Renal pelvis (tissue), 4 donors: ENCODE results near the gene SEC31A. TPM values are rescaled to one million over a fixed set of nuclear protein-coding genes. Genes with fewer than 3 reads are reported as not detected.

Source experiments
- DNase-seq: peaks from one replicate; pipeline ENCODE4 v3.0.0-alpha.2; 2013
- polyA plus RNA-seq, 3 donors: library from polyadenylated mRNA; unstranded; fragments of 120-200 nt; gene quantifications; one replicate each; pipeline ENCODE4 v1.2.1, GENCODE V29; 2013; ENCODE audit not compliant: insufficient read length in 3 of 3

SEC31A gene
- polyA plus RNA-seq, 3 donors = 212 to 259 (median 243) TPM

DNA sequence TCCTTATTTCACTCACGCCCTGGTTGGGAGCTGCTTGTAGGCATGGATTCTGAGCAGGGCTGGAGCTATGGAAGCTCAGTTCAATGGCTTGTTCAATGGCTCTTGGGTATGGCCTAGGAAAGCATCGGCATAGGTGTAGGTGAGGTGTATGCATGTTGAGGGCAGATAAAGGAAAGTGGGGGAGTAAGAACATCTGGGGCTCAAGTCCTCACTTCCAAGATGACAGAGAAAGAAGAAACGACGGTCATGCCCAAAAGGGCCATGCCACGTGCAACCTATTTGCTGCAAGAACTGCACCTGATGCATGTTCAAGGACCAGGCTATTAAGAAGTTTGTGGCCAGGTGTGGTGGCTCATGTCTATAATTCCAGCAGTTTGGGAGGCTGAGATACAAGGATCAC is 115.7 kb downstream of the SEC31A start:
- DNase-seq = no peak

DNA sequence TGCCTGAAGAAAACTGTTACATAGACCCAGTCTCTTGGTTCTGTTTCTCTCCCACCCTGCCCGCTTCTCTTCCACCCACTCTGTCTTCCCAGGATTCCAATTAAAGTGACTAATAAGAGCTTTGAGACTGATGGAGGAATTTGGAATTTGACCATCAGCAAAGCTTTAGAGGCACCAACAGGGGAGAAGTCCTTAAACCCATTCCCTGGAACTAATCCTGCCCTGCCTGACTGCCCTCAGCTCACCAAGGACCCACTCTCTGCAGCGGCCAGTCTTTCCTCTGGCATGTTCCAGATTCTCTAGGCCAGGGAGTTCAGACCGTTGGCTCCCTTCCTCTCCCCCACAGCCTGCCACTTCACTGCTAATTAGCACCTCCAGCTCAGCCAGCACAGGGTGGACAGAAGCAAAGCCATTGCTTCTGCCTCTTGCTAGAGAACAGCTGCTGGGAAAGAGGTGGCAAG is 116.2 kb downstream of the SEC31A start:
- no peak for DNase-seq

DNA sequence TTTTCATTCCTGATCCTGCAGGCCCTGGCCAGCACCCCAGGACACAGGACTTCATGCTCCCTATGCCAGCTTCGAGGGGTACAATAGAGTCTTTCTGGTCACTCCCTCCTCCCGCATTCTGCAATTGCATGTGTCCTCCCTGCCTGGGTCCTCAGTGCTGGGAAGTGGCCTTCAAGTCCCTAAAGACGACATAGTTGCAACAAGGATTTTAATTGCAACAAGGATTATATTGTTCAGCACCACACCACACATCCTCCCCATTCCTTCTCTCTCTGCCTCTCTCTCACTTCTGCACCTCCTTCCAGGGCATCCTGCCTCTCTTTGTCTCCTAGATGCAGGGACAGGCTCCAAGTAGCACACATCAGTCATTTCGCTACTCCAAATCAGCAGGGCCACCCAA is 117.9 kb downstream of the SEC31A start:
- DNase-seq = no peak

DNA sequence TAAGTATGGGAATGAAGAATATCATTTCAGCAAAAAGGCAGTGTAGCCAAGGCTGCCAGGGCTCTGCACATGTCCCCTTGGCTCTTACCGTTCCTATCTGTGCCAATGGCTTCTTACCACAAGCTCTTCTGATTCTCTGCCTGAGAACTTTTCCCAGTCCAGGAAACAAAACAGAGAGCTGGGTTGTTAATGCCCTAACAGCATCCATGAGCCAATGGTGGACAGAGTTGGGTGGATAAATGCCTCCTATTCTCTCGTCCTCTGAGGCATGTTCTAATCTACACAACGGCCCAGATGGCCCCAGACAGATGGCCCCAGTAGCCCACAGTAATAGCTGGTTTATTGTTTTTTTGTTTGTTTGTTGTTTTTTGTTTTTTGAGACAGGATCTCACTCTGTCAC is 120.3 kb downstream of the SEC31A start:
- DNase-seq = no peak

Other genes with a start within 250 kb of the SEC31A start
- 10 to 100 TPM; 34.0 to 46.8 (median 38.7) TPM for gene SCD5, start 92.4 kb downstream of the SEC31A start, polyA plus RNA-seq
- gene THAP9, start 9.6 kb upstream of the SEC31A start, polyA plus RNA-seq = 10 to 100 TPM in 2 of 3 donors, 1 to 10 TPM in 1; 9.5 to 11.8 (median 10.8) TPM
- 10 to 100 TPM; 13.2 to 15.9 (median 14.6) TPM for gene LIN54, start 119.7 kb upstream of the SEC31A start, polyA plus RNA-seq
- 10 to 100 TPM; 71.6 to 80.7 (median 75.2) TPM for gene COPS4, start 144.0 kb upstream of the SEC31A start, polyA plus RNA-seq
- 1 to 10 TPM; 2.6 to 3.0 (median 2.9) TPM for gene PLAC8, start 223.6 kb upstream of the SEC31A start, polyA plus RNA-seq